ENCODE results near the gene DCC. TPM values are rescaled to one million over a fixed set of nuclear protein-coding genes. Genes with fewer than 3 reads are reported as not detected.

DCC gene
- total RNA-seq, 2 donors from 2014 or later = 0.33 TPM; not detected in 1

DNA sequence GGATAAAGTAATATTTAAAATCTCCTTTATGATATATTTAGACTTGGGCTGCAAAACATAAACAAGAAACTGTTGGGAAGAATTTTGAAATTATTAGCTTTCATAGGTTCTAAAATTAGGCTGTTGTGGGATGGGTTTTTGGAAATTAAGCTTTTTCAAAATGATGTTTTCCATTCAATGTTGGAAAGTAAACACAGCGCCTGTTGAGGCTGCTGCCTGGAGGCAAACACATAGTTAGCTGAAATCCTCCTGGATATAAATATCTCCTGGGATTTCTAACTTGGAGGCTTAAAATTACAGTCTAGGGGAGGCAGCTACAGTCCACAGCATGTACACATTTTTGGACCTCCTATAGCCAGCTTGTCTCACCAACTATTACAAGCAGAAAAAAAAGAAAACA lies 197.3 kb downstream of the DCC start:
- DNase-seq = no peak
- H3K4me3 ChIP-seq = no peak overlapping the region
- H3K9me3 ChIP-seq = no peaks in the 10 kb centered on the region
- no peaks in the 10 kb centered on the region for H3K36me3 ChIP-seq (replicated peaks in 1 of 2; ENCODE audit: insufficient read depth in 1 of 2, low read depth in 2 of 2)
- no peak overlapping the region for H3K27ac ChIP-seq
- no peaks in the 10 kb centered on the region for H3K4me1 ChIP-seq
- no peak for ATAC-seq
- intact Hi-C loops (cut with DNase I) = no loop called here
- TF ChIP-seq, protein P1, sequence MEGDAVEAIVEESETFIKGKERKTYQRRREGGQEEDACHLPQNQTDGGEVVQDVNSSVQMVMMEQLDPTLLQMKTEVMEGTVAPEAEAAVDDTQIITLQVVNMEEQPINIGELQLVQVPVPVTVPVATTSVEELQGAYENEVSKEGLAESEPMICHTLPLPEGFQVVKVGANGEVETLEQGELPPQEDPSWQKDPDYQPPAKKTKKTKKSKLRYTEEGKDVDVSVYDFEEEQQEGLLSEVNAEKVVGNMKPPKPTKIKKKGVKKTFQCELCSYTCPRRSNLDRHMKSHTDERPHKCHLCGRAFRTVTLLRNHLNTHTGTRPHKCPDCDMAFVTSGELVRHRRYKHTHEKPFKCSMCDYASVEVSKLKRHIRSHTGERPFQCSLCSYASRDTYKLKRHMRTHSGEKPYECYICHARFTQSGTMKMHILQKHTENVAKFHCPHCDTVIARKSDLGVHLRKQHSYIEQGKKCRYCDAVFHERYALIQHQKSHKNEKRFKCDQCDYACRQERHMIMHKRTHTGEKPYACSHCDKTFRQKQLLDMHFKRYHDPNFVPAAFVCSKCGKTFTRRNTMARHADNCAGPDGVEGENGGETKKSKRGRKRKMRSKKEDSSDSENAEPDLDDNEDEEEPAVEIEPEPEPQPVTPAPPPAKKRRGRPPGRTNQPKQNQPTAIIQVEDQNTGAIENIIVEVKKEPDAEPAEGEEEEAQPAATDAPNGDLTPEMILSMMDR (IDR thresholded peaks at IDR 0.05) = no peak
- no peak for TF ChIP-seq POLR2A (IDR thresholded peaks at IDR 0.05)
- WGBS, 2 donors = 67 to 83% methylated on average over 1 of the region's 1 CpG
- no peaks in the 10 kb centered on the region for H3K27me3 ChIP-seq

DNA sequence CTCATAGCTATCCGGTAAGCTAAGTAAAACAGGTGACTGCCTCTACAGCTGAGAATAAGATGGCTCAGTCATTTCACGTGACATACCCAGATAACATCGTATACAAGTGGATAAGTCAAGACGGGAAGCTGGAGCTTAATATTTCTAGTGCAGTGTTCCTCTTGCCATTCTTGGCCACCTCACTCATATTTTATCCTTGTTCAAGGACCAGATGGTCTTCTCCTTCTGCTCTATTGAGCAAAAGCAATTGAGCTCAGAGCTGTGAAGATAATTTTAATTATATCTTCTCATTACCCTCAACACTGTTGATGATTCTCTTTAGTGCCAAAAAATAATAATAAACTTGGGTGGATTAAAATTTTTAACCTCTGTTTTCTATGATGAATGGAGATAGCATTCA lies 201.1 kb downstream of the DCC start:
- ATAC-seq (no peak), DNase-seq (no peak)
- intact Hi-C loops (cut with DNase I) = no loop called here
- no peaks in the 10 kb centered on the region for H3K36me3 ChIP-seq (replicated peaks in 1 of 2; ENCODE audit: insufficient read depth in 1 of 2, low read depth in 2 of 2)
- H3K9me3 ChIP-seq = no peaks in the 10 kb centered on the region
- H3K4me1 ChIP-seq = no peaks in the 10 kb centered on the region
- no peaks in the 10 kb centered on the region for H3K27me3 ChIP-seq
- TF ChIP-seq POLR2A (IDR thresholded peaks at IDR 0.05) = no peak
- TF ChIP-seq, protein P1 (IDR thresholded peaks at IDR 0.05) = no peak
- WGBS, 2 donors = 85 to 86% methylated on average over 4 of the region's 4 CpGs
- H3K4me3 ChIP-seq = no peak overlapping the region
- no peak overlapping the region for H3K27ac ChIP-seq

DNA sequence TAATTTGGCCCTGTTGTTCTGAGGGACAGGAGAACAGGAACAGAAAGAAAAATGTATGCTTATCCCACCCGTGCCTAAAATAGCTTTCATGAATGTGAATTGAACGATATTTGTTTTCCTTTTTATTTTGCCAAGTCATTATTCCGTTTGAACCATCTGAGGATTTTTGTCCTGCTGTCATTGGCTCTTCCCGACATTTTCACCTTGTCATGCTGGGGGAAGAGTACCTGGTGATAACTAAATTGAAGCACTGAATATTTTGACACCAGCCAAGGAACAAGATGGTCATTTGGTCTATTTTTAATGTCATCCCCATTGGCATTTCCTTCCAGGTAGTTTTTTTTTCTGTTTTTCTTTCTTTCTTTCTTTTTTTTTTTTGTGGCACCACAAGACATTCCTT lies 204.1 kb downstream of the DCC start:
- Histone ChIP-seq H3K9me3 (no peaks in the 10 kb centered on the region), H3K4me3 (no peak overlapping the region), H3K36me3 (replicated peaks in 1 of 2; ENCODE audit: insufficient read depth in 1 of 2, low read depth in 2 of 2) (no peaks in the 10 kb centered on the region), H3K27ac (no peak overlapping the region), H3K4me1 (no peaks in the 10 kb centered on the region), H3K27me3 (no peaks in the 10 kb centered on the region)
- DNase-seq (no peak), ATAC-seq (no peak)
- WGBS, 2 donors = 58 to 59% methylated on average over 4 of the region's 4 CpGs
- TF ChIP-seq, protein P1 (IDR thresholded peaks at IDR 0.05) = no peak
- no peak for TF ChIP-seq POLR2A (IDR thresholded peaks at IDR 0.05)
- intact Hi-C loops (cut with DNase I) = no loop called here

DNA sequence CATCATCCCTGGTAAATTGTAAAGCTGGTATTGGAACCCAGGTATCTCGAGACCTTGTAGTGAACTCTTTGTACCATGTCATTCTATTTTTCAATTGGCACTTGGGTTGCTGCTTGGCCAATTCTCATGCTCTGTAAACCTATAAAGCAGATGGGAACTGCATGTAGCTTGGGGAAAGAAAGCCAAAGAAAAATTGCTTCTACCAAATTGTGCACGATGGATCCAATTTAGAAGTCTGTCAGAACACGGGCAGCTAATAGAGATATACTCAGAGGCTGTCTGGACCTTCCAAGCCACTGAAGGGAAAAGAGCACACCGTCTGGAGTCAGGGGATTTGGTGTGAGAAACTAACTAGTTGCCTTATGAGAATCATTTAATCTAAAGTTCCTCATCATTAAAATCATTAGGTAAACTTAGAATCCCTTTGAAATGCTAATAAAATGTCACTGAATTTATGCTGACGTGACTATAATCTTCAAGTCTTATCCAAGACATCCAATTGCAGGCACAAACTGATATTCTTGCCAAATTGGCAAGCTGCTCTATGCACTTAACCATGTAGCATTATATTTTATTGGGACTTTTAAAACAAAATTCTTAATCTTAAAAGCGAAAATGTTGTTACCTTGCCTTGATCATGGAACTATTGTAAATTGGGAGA lies 206.8 kb downstream of the DCC start:
- H3K4me3 ChIP-seq = no peak overlapping the region
- no peak overlapping the region for H3K27ac ChIP-seq
- WGBS, 2 donors = 66 to 69% methylated on average over 6 of the region's 6 CpGs
- no peaks in the 10 kb centered on the region for H3K36me3 ChIP-seq (replicated peaks in 1 of 2; ENCODE audit: insufficient read depth in 1 of 2, low read depth in 2 of 2)
- H3K4me1 ChIP-seq = no peaks in the 10 kb centered on the region
- TF ChIP-seq, protein P1 (IDR thresholded peaks at IDR 0.05) = no peak
- no peak for TF ChIP-seq POLR2A (IDR thresholded peaks at IDR 0.05)
- DNase-seq (no peak), ATAC-seq (no peak)
- no peaks in the 10 kb centered on the region for H3K9me3 ChIP-seq
- no peaks in the 10 kb centered on the region for H3K27me3 ChIP-seq
- intact Hi-C loops (cut with DNase I) = no loop called here

DNA sequence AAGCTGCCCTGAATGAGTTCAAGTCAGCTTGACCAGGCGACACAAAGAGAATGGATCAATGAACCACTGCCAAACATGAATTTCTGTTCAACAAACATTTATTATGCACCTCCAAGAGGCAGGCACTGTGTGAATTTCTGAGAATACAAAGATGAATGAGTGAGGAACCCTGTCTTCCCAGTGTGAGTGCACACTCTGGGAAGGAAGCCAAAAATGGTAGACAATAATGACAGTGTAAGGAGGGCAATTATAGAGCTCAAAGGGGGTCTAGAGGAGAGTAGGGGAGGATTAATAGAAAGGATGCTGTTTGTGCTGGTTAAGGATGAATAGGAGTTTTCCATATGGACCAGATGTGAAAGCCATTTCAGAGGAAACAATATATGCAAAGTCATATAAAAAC lies 213.4 kb downstream of the DCC start:
- ATAC-seq (no peak), DNase-seq (no peak)
- Histone ChIP-seq H3K4me1 (no peaks in the 10 kb centered on the region), H3K4me3 (no peak overlapping the region), H3K9me3 (no peaks in the 10 kb centered on the region), H3K36me3 (replicated peaks in 1 of 2; ENCODE audit: insufficient read depth in 1 of 2, low read depth in 2 of 2) (no peaks in the 10 kb centered on the region), H3K27me3 (no peaks in the 10 kb centered on the region), H3K27ac (no peak overlapping the region)
- 22 to 48% methylated on average over 1 of the region's 1 CpG for WGBS, 2 donors
- intact Hi-C loops (cut with DNase I) = no loop called here
- no peak for TF ChIP-seq POLR2A (IDR thresholded peaks at IDR 0.05)
- TF ChIP-seq, protein P1 (IDR thresholded peaks at IDR 0.05) = no peak

Measured in body of pancreas (tissue), 4 donors.